ENCODE data around the gene STRIP1.

STRIP1 gene

GRCh38 chr1:109995536-109995935, 38.9 kb upstream of the STRIP1 start:
- H3K9me3 ChIP-seq (ENCODE audit: insufficient read depth, low read depth, low read length): no peaks in the 10 kb centered on the region
- peaks cover 3% of the 10 kb centered on the region; the same call in 1 of the 2 replicates for H3K36me3 ChIP-seq (ENCODE audit: insufficient read depth, low read length)
- no peak overlapping the region for H3K4me2 ChIP-seq (ENCODE audit: low read depth, low read length, poor library complexity, severe bottlenecking)
- no peaks in the 10 kb centered on the region for H3K27me3 ChIP-seq (ENCODE audit: insufficient read depth, low read length, poor library complexity, severe bottlenecking)
- no peaks in the 10 kb centered on the region for H3K9me2 ChIP-seq (replicated peaks; ENCODE audit: low read depth, low read length)
- H2AFZ ChIP-seq (ENCODE audit: low read length): no peak overlapping the region
- H4K20me1 ChIP-seq (ENCODE audit: insufficient read depth, low read length, poor library complexity, severe bottlenecking): peaks cover 14% of the 10 kb centered on the region
- no peaks in the 10 kb centered on the region for H3F3A ChIP-seq (ENCODE audit: low read depth)
- peaks cover 41% of the 10 kb centered on the region for H3K79me2 ChIP-seq (ENCODE audit: insufficient read depth, low read length)
- no peak for TF ChIP-seq EZH2phosphoT487 (IDR thresholded peaks at IDR 0.05; ENCODE audit: borderline replicate concordance)
- TF ChIP-seq CTCF (conservative IDR thresholded peaks at IDR 0.05; ENCODE audit: low read length): no peak
- peaks cover 13% of the 10 kb centered on the region for H3K4me1 ChIP-seq (ENCODE audit: insufficient read depth, low read length, poor library complexity, severe bottlenecking)
- no peak overlapping the region for H3K4me3 ChIP-seq (ENCODE audit: low read length, poor library complexity, severe bottlenecking)
- no peak overlapping the region for H3K9ac ChIP-seq (ENCODE audit: low read depth, low read length, poor library complexity, severe bottlenecking)

GRCh38 chr1:109996476-109996875, 37.9 kb upstream of the STRIP1 start:
- Histone ChIP-seq H3K4me1 (ENCODE audit: insufficient read depth, low read length, poor library complexity, severe bottlenecking) (peaks cover 4% of the 10 kb centered on the region), H3K79me2 (ENCODE audit: insufficient read depth, low read length) (peaks cover 32% of the 10 kb centered on the region), H4K20me1 (ENCODE audit: insufficient read depth, low read length, poor library complexity, severe bottlenecking) (peaks cover 7% of the 10 kb centered on the region), H3F3A (ENCODE audit: low read depth) (no peaks in the 10 kb centered on the region), H3K4me2 (ENCODE audit: low read depth, low read length, poor library complexity, severe bottlenecking) (no peak overlapping the region), H3K27me3 (ENCODE audit: insufficient read depth, low read length, poor library complexity, severe bottlenecking) (no peaks in the 10 kb centered on the region), H3K9ac (ENCODE audit: low read depth, low read length, poor library complexity, severe bottlenecking) (no peak overlapping the region), H3K4me3 (ENCODE audit: low read length, poor library complexity, severe bottlenecking) (no peak overlapping the region), H3K36me3 (ENCODE audit: insufficient read depth, low read length) (peaks cover 3% of the 10 kb centered on the region; the same call in 1 of the 2 replicates), H2AFZ (ENCODE audit: low read length) (no peak overlapping the region), H3K9me2 (replicated peaks; ENCODE audit: low read depth, low read length) (no peaks in the 10 kb centered on the region), H3K9me3 (ENCODE audit: insufficient read depth, low read depth, low read length) (no peaks in the 10 kb centered on the region)
- TF ChIP-seq EZH2phosphoT487 (IDR thresholded peaks at IDR 0.05; ENCODE audit: borderline replicate concordance) (no peak), CTCF (conservative IDR thresholded peaks at IDR 0.05; ENCODE audit: low read length) (no peak)

DNA sequence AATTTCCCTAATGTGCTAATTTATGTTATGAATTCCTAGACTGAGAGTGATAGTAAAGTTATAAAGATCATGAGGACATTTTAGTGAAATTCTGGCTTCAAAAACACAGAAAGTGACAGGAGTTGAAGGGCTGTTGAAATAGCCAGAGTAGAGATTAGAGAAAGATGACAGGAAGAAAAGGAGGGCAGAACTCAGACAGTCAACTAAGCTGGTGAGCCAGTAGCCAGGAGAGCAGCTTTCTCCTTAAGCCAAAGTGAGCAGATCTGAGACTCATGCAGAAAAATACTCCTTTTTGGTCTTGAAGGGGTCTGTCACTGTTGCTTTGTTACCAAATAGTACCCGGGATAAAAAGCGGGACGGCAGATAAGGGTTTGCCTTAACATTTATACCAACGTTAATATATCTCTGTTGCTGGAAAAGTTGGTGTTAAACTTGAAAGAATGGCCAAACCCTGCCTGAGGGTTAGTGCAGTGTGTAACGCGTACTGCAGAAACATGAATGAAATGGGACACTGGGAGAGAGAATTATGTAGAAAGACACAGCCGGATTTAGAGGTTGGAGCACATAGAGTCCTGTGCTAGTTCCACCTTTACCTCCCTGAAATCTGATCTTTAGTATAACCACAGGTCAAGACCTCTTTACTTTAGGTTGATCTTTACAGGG, 37.1 kb upstream of the STRIP1 start:
- Histone ChIP-seq H3K79me2 (ENCODE audit: insufficient read depth, low read length) (peaks cover 27% of the 10 kb centered on the region; the same call in 1 of the 2 replicates), H3F3A (ENCODE audit: low read depth) (no peaks in the 10 kb centered on the region), H3K36me3 (ENCODE audit: insufficient read depth, low read length) (peaks cover 3% of the 10 kb centered on the region; the same call in 1 of the 2 replicates), H4K20me1 (ENCODE audit: insufficient read depth, low read length, poor library complexity, severe bottlenecking) (peaks cover 7% of the 10 kb centered on the region), H3K4me3 (ENCODE audit: low read length, poor library complexity, severe bottlenecking) (no peak overlapping the region), H3K9me2 (replicated peaks; ENCODE audit: low read depth, low read length) (no peaks in the 10 kb centered on the region), H2AFZ (ENCODE audit: low read length) (no peak overlapping the region), H3K4me2 (ENCODE audit: low read depth, low read length, poor library complexity, severe bottlenecking) (no peak overlapping the region), H3K9ac (ENCODE audit: low read depth, low read length, poor library complexity, severe bottlenecking) (no peak overlapping the region), H3K4me1 (ENCODE audit: insufficient read depth, low read length, poor library complexity, severe bottlenecking) (no peaks in the 10 kb centered on the region), H3K9me3 (ENCODE audit: insufficient read depth, low read depth, low read length) (no peaks in the 10 kb centered on the region), H3K27me3 (ENCODE audit: insufficient read depth, low read length, poor library complexity, severe bottlenecking) (no peaks in the 10 kb centered on the region)
- TF ChIP-seq CTCF (conservative IDR thresholded peaks at IDR 0.05; ENCODE audit: low read length) (no peak), EZH2phosphoT487 (IDR thresholded peaks at IDR 0.05; ENCODE audit: borderline replicate concordance) (no peak)
